DMS153 treated with DMSO at 0.1 percent for 48 hours (cell line): ENCODE measurements around the gene MPDU1.
"Not testable (repeated sequence)": the region's sequence is repeated elsewhere in the genome, so short reads cannot be mapped to it uniquely, and the experiment has no call there.

Experiments
- DNase-seq: peaks from one replicate; lab custom pipeline; 2025; ENCODE audit not compliant: unreplicated experiment; lab: John Stamatoyannopoulos, UW

MPDU1 gene

DNA sequence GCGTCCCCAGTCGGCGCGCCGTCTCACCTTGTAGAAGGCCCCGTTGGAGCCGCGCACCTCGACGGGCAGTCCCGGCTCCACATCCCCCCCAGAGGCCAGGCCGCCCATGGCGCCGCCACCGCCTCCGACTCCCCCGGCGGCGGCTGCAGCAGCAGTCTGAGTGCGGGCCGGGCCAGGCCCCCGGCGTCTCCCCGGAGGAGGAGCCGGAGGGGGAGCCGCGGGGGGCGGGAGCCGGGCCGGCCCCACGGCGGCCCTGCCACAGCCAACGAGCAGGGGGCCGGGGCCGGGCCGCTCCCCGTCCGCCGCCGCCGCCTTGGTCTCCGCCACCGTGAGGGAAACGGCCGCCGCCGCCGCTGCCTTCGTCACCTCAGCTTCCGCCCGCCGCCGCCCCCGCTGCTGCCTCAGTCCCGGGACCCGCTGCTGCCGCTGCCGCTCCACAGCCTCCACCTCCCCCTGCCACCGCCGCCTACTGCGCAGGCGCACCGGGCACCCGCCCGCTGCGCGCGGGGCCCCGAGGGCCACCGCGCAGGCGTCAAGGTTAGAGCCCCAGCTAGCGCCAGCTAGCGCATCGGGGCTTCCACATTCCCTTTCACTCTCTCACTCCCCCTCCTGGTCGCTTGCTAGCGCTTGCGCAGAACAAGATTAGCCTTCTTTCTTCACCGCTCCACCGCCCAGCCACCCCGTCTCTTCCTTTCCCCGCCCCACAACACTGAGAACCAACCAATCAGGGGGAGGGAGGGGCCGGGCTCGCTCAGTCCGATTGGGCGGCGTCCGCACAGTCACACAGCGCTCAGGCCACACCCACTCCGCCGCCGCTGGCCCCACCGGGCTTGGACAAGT is 31.0 kb downstream of the MPDU1 start, which contains the start of gene FXR2:
Gene FXR2, minus strand, starts transcription at position 473 of the 840 bp plus-strand sequence. Its CDS starts 365 bp downstream, at position 108.
- DNase-seq, result peak; percentile 93

- DNase-seq, result no peak
Measured at GRCh38 chr17:7615265-7615747, 31.7 kb downstream of the MPDU1 start.

- no peak for DNase-seq
Measured at GRCh38 chr17:7618608-7619007, 35.0 kb downstream of the MPDU1 start.

GRCh38 chr17:7620835-7621234 is 37.2 kb downstream of the MPDU1 start:
- no peak for DNase-seq

DNA sequence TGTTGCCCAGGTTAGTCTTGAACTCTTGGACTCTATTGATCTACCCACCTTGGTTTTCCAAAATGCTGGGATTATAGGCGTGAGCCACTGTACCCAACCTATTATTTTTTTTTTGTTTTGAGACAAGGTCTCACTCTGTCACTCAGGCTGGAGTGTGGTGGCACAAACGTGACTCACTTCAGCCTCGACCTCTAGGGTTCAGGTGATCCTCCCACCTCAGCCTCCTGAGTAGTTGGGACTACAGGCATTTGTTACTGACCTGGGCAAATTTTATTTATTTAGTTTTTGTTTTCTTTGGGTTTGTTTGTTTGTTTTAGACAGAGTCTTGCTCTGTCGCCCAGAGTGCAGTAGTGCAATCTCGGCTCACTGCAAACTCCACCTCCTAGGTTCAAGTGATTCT is 40.0 kb downstream of the MPDU1 start:
- no peak for DNase-seq

GRCh38 chr17:7625749-7626148 is 42.1 kb downstream of the MPDU1 start:
- not testable (repeated sequence) for DNase-seq

DNA sequence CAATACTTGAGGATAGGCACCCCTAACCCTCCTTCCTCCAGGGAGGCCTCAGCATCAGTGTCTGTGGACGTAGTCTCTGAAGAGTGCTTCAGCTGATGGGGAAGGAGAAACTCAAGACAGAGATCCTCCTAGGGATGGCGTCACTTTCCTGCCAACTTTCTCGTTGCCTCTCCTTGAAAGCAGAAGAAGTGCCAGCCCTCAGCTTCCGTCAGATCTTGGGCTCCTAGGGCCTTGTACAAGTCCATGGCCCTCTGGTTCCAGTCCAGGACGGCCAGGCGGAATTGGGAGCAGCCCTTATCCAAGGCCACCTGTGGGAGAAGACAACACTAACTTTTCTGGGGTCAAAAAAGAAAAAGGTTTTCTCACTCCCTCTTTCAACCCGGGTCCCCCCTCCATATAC is 42.7 kb downstream of the MPDU1 start:
- DNase-seq, result no peak

GRCh38 chr17:7626956-7627249 is 43.3 kb downstream of the MPDU1 start:
- no peak for DNase-seq

DNA sequence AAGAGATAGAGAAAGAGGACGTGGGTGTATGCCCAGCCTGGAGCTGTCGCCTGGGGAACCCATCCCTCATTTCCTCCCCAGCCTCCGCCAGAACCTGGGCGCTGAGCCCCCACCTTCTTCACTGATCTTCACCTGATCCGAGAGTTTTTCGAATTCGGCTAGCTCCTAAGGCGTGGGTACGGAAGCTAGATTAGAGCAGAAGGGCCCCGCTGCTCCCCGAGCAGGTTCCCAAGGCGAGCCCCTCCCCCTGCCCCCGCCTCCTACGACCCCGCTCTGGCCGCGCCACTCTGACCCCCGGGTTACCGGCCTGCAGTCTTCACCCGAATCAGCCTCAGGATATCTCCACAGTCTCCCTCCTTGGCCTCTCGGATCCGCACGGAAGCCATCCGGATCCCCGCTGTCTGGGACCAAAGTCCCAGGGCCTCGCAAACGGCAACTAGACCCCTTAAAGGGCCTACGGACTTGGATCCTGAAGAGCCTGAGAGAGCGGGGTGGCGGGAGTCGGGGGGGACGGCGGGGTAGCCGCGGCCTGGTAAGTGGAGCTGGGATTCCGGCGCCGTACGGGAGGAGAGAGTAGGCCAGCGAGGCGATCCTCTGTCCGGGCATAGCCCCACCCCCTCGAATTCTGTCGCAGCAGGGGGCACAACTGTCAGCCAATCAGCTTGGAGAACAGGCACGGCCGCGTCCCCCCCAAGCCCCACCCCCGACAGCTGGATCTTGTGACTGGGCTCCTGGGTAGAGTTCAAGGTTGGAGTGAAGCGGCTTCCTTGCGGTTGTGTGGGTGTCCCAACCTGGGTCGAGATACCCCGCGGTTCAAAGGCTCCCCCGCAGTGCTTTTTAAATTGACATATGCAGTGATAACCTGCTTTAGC is 43.8 kb downstream of the MPDU1 start, which contains the start of gene SAT2:
Gene SAT2, minus strand, starts transcription at position 572 of the 872 bp plus-strand sequence. Its CDS starts 186 bp downstream, at position 386.
- DNase-seq, result peak; percentile 31

- no peak for DNase-seq
Measured at GRCh38 chr17:7629939-7630571, 46.4 kb downstream of the MPDU1 start, which contains the start of gene SHBG. SHBG (plus strand) TSS chr17:7630135; CDS start chr17:7630173, 38 bp downstream.

DNA sequence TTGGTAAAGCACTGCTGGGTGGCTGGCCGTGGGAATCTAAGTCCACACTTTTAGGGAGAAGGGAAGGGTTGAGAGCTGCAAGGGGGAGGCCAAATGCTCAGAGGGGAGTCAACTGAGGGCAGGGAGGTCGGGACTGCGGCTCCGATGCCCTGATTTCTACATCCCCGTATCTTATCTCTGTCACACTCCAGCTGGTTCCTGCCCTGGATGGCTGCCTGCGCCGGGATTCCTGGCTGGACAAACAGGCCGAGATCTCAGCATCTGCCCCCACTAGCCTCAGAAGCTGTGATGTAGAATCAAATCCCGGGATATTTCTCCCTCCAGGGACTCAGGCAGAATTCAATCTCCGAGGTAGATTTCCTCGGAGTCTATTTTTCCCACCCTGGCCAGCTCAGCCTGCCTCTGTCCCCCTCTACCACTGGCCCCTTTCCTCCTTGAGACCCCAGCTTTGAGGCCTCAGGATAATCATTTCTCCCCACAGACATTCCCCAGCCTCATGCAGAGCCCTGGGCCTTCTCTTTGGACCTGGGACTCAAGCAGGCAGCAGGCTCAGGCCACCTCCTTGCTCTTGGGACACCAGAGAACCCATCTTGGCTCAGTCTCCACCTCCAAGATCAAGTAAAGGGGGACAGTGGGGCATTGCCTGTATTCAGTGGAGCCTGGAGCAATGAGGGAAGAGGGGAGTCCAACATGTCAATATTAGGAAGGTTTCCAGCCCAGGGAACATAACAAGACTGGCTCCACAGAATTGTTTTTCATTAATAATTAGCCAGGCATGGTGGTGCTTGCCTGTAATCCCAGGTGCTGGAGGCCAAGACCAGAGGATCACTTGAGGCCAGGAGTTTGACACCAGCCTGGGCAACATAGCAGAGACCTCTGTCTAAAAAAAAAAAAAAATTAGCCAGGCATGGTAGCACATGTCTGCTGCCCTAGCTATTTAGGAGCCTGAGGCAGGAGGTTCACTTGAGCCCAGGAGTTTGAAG is 48.0 kb downstream of the MPDU1 start:
- no peak for DNase-seq

DNA sequence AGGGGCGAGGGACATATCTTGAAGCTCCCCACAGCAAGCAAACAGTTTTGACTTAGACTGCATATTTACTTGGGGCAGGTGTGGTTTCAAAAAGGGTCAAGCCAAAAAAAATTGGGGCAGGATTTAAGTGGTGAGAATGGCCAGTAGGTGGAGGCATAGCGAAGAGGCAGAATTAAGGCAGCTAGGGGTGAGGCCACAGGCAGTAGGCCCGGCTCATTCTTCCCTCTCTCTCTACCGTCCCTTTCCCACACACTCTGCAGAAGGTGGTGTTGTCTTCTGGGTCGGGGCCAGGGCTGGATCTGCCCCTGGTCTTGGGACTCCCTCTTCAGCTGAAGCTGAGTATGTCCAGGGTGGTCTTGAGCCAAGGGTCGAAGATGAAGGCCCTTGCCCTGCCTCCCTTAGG is 48.8 kb downstream of the MPDU1 start:
- no peak for DNase-seq

DNA sequence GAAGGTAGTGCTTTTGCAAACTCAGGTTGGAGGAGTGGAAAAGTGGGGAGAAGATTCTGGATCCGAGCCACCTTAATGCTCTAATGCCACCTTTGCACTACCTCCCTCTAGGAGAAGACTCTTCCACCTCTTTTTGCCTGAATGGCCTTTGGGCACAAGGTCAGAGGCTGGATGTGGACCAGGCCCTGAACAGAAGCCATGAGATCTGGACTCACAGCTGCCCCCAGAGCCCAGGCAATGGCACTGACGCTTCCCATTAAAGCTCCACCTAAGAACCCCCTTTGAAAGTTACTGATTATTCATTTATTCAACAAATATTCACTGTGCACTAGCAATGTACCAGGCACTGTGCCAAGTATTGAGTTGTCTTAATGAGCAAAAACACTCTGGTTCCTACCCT is 49.4 kb downstream of the MPDU1 start:
- no peak for DNase-seq

- DNase-seq, result no peak
Measured at GRCh38 chr17:7634384-7634783, 50.7 kb downstream of the MPDU1 start.

DNA sequence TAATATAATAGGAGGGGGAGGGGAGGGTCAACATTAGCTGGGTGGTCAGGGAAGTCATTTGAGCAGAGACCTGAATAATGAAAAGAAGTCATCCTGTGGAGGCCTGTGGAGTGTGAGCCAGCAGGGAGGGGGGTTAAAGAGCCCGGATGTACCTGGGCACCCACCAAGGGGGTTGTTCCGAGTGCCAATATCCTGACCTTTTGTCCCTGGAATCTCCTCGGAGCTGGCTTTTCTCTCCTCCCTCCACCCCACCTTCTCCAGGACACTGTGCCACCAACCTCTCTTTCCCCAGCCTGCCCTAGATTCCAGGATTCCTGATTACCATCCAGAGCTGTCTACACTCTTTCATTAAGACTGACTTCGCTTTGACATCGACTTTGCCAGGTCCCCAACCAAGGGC is 52.5 kb downstream of the MPDU1 start:
- no peak for DNase-seq
